ENCODE data around the gene IRS2.
A peak's percentile ranks its signal among the peaks of the same experiment; 100 is the strongest.
"Not testable (repeated sequence)": the region's sequence is repeated elsewhere in the genome, so short reads cannot be mapped to it uniquely, and the experiment has no call there.

IRS2 gene

GRCh38 chr13:109786457-109787134 is at the start of gene IRS2:
Gene IRS2, minus strand, starts transcription at chr13:109786583. Its CDS starts 530 bp downstream, at chr13:109786053.
- Histone ChIP-seq H3K9ac (ENCODE audit: low read length in 2 of 2) (peak within 1 kb of the TSS; percentile 76 to 83), H3K4me3 (ENCODE audit: low read length in 2 of 2) (peak within 1 kb of the TSS; percentile 81 to 82), H3K4me1 (ENCODE audit: control insufficient read depth, insufficient read depth, low read length) (peaks cover 37% of the 10 kb centered on the region), H3K27me3 (ENCODE audit: control insufficient read depth in 1 of 2, insufficient read depth in 2 of 2, low read length in 2 of 2) (no peaks in the 10 kb centered on the region), H3K36me3 (ENCODE audit: control insufficient read depth in 2 of 2, insufficient read depth in 2 of 2, low read length in 2 of 2) (no peaks in the 10 kb centered on the region), H3K9me3 (ENCODE audit: control insufficient read depth in 2 of 2, low read length in 2 of 2) (no peaks in the 10 kb centered on the region), H3K27ac (ENCODE audit: low read length) (peak within 1 kb of the TSS; percentile 80)

DNA sequence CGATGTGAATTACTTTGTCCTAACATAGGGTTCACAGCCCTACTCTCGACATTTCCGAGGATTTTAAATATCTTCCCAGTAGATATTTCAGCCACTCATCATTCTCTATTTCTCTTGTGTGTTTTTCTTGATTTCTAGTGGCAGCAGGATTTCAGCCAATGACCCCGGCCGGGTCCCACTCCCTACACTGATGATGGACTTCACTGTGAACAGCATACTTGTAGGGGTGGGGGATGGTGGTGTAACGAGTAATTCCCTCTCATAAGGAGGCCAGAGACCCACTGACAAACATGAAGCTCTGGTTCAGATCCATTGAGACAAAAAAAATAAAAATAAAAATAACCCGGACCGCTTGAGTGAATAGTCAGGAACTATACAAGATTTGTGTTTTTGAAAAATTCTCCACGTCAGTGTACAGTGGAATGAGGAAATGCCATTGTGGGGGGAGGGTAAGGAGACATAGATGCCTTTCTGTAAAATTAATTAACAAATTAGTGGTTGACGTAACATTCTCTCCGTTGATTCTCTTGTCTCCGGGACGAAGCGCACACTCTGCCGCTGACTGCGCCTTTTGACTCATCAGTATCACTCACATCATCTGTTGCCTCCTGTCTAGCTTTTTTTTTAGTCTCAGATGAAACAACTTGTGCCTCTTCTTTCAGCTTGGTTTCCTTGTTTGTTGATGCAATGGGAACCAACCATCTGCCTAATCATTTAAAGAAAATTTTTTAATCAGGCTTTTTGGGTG is 48.8 kb upstream of the IRS2 start:
- no peak overlapping the region for H3K9ac ChIP-seq (ENCODE audit: low read length in 2 of 2)
- H3K36me3 ChIP-seq (ENCODE audit: control insufficient read depth in 2 of 2, insufficient read depth in 2 of 2, low read length in 2 of 2) = no peaks in the 10 kb centered on the region
- no peaks in the 10 kb centered on the region for H3K27me3 ChIP-seq (ENCODE audit: control insufficient read depth in 1 of 2, insufficient read depth in 2 of 2, low read length in 2 of 2)
- H3K4me3 ChIP-seq (ENCODE audit: low read length in 2 of 2) = no peak overlapping the region
- H3K4me1 ChIP-seq (ENCODE audit: control insufficient read depth, insufficient read depth, low read length) = no peaks in the 10 kb centered on the region
- H3K27ac ChIP-seq (ENCODE audit: low read length) = no peak overlapping the region
- H3K9me3 ChIP-seq (ENCODE audit: control insufficient read depth in 2 of 2, low read length in 2 of 2) = no peaks in the 10 kb centered on the region

GRCh38 chr13:109833940-109834339 is 47.6 kb upstream of the IRS2 start:
- no peak overlapping the region for H3K4me3 ChIP-seq (ENCODE audit: low read length in 2 of 2)
- H3K36me3 ChIP-seq (ENCODE audit: control insufficient read depth in 2 of 2, insufficient read depth in 2 of 2, low read length in 2 of 2) = no peaks in the 10 kb centered on the region
- H3K9ac ChIP-seq (ENCODE audit: low read length in 2 of 2) = no peak overlapping the region
- no peaks in the 10 kb centered on the region for H3K27me3 ChIP-seq (ENCODE audit: control insufficient read depth in 1 of 2, insufficient read depth in 2 of 2, low read length in 2 of 2)
- H3K9me3 ChIP-seq (ENCODE audit: control insufficient read depth in 2 of 2, low read length in 2 of 2) = no peaks in the 10 kb centered on the region
- no peaks in the 10 kb centered on the region for H3K4me1 ChIP-seq (ENCODE audit: control insufficient read depth, insufficient read depth, low read length)
- no peak overlapping the region for H3K27ac ChIP-seq (ENCODE audit: low read length)

GRCh38 chr13:109833071-109833470 is 46.7 kb upstream of the IRS2 start:
- no peak overlapping the region for H3K4me3 ChIP-seq (ENCODE audit: low read length in 2 of 2)
- H3K9ac ChIP-seq (ENCODE audit: low read length in 2 of 2) = no peak overlapping the region
- no peak overlapping the region for H3K27ac ChIP-seq (ENCODE audit: low read length)
- no peaks in the 10 kb centered on the region for H3K27me3 ChIP-seq (ENCODE audit: control insufficient read depth in 1 of 2, insufficient read depth in 2 of 2, low read length in 2 of 2)
- H3K9me3 ChIP-seq (ENCODE audit: control insufficient read depth in 2 of 2, low read length in 2 of 2) = no peaks in the 10 kb centered on the region
- H3K36me3 ChIP-seq (ENCODE audit: control insufficient read depth in 2 of 2, insufficient read depth in 2 of 2, low read length in 2 of 2) = no peaks in the 10 kb centered on the region
- H3K4me1 ChIP-seq (ENCODE audit: control insufficient read depth, insufficient read depth, low read length) = no peaks in the 10 kb centered on the region

DNA sequence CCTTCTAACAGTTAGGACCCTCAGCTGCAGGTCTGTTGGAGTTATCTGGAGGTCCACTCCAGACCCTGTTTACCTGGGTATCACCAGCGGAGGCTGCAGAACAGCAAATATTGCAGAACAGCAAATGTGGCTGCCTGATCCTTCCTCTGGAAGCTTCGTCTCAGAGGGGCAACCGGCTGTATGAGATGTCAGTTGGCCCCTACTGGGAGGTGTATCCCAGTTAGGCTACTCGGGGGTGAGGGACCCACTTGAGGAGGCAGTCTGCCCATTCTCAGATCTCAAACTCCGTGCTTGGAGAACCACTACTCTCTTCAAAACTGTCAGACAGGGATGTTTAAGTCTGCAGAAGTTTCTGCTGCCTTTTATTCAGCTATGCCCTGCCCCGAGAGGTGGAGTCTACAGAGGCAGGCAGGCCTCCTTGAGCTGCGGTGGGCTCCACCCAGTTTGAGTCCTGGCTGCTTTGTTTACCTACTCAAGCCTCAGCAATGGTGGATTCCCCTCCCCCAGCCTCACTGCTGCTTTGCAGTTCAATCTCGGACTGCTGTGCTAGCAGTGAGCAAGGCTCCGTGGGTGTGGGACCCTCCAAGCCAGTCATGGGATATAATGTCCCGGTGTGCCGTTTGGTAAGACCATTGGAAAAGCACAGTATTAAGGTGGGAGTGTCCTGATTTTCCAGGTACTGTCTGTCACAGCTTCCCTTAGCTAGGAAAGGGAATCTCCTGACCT is 42.4 kb upstream of the IRS2 start:
- not testable (repeated sequence) for H3K4me1 ChIP-seq (ENCODE audit: control insufficient read depth, insufficient read depth, low read length); H3K27ac ChIP-seq (ENCODE audit: low read length); H3K36me3 ChIP-seq (ENCODE audit: control insufficient read depth in 2 of 2, insufficient read depth in 2 of 2, low read length in 2 of 2)

DNA sequence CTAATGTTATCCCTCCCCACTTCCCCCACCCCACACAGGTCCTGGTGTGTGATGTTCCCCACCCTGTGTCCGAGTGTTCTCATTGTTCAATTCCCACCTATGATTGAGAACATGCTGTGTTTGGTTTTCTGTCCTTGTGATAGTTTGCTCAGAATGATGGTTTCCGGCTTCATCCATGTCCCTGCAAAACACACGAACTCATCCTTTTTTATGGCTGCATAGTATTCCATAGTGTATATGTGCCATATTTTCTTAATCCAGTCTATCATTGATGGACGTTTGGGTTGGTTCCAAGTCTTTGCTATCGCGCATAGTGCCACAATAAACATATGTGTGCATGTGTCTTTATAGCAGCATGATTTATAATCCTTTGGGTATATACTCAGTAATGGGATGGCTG is 36.8 kb upstream of the IRS2 start:
- H3K4me3 ChIP-seq (ENCODE audit: low read length in 2 of 2); H3K9ac ChIP-seq (ENCODE audit: low read length in 2 of 2); H3K4me1 ChIP-seq (ENCODE audit: control insufficient read depth, insufficient read depth, low read length); H3K27me3 ChIP-seq (ENCODE audit: control insufficient read depth in 1 of 2, insufficient read depth in 2 of 2, low read length in 2 of 2); H3K36me3 ChIP-seq (ENCODE audit: control insufficient read depth in 2 of 2, insufficient read depth in 2 of 2, low read length in 2 of 2); H3K9me3 ChIP-seq (ENCODE audit: control insufficient read depth in 2 of 2, low read length in 2 of 2); H3K27ac ChIP-seq (ENCODE audit: low read length): not testable (repeated sequence)

More for the DNA sequence above, 42.4 kb upstream of the IRS2 start:
- H3K9ac ChIP-seq (ENCODE audit: low read length in 2 of 2); H3K9me3 ChIP-seq (ENCODE audit: control insufficient read depth in 2 of 2, low read length in 2 of 2); H3K4me3 ChIP-seq (ENCODE audit: low read length in 2 of 2); H3K27me3 ChIP-seq (ENCODE audit: control insufficient read depth in 1 of 2, insufficient read depth in 2 of 2, low read length in 2 of 2): not testable (repeated sequence)

- Histone ChIP-seq H3K36me3 (ENCODE audit: control insufficient read depth in 2 of 2, insufficient read depth in 2 of 2, low read length in 2 of 2) (no peaks in the 10 kb centered on the region), H3K4me1 (ENCODE audit: control insufficient read depth, insufficient read depth, low read length) (no peaks in the 10 kb centered on the region), H3K4me3 (ENCODE audit: low read length in 2 of 2) (no peak overlapping the region), H3K9me3 (ENCODE audit: control insufficient read depth in 2 of 2, low read length in 2 of 2) (no peaks in the 10 kb centered on the region), H3K27ac (ENCODE audit: low read length) (no peak overlapping the region), H3K27me3 (ENCODE audit: control insufficient read depth in 1 of 2, insufficient read depth in 2 of 2, low read length in 2 of 2) (no peaks in the 10 kb centered on the region), H3K9ac (ENCODE audit: low read length in 2 of 2) (no peak overlapping the region)
Observed at GRCh38 chr13:109821103-109821502, 34.7 kb upstream of the IRS2 start.

GRCh38 chr13:109819874-109820273 is 33.5 kb upstream of the IRS2 start:
- Histone ChIP-seq H3K27ac (ENCODE audit: low read length) (no peak overlapping the region), H3K27me3 (ENCODE audit: control insufficient read depth in 1 of 2, insufficient read depth in 2 of 2, low read length in 2 of 2) (no peaks in the 10 kb centered on the region), H3K9ac (ENCODE audit: low read length in 2 of 2) (no peak overlapping the region), H3K9me3 (ENCODE audit: control insufficient read depth in 2 of 2, low read length in 2 of 2) (no peaks in the 10 kb centered on the region), H3K4me3 (ENCODE audit: low read length in 2 of 2) (no peak overlapping the region), H3K36me3 (ENCODE audit: control insufficient read depth in 2 of 2, insufficient read depth in 2 of 2, low read length in 2 of 2) (no peaks in the 10 kb centered on the region), H3K4me1 (ENCODE audit: control insufficient read depth, insufficient read depth, low read length) (no peaks in the 10 kb centered on the region)

GRCh38 chr13:109818886-109819285 is 32.5 kb upstream of the IRS2 start:
- no peak overlapping the region for H3K4me3 ChIP-seq (ENCODE audit: low read length in 2 of 2)
- no peak overlapping the region for H3K27ac ChIP-seq (ENCODE audit: low read length)
- H3K9me3 ChIP-seq (ENCODE audit: control insufficient read depth in 2 of 2, low read length in 2 of 2) = no peaks in the 10 kb centered on the region
- H3K27me3 ChIP-seq (ENCODE audit: control insufficient read depth in 1 of 2, insufficient read depth in 2 of 2, low read length in 2 of 2) = no peaks in the 10 kb centered on the region
- no peaks in the 10 kb centered on the region for H3K36me3 ChIP-seq (ENCODE audit: control insufficient read depth in 2 of 2, insufficient read depth in 2 of 2, low read length in 2 of 2)
- H3K9ac ChIP-seq (ENCODE audit: low read length in 2 of 2) = no peak overlapping the region
- H3K4me1 ChIP-seq (ENCODE audit: control insufficient read depth, insufficient read depth, low read length) = peaks cover under 1% of the 10 kb centered on the region

DNA sequence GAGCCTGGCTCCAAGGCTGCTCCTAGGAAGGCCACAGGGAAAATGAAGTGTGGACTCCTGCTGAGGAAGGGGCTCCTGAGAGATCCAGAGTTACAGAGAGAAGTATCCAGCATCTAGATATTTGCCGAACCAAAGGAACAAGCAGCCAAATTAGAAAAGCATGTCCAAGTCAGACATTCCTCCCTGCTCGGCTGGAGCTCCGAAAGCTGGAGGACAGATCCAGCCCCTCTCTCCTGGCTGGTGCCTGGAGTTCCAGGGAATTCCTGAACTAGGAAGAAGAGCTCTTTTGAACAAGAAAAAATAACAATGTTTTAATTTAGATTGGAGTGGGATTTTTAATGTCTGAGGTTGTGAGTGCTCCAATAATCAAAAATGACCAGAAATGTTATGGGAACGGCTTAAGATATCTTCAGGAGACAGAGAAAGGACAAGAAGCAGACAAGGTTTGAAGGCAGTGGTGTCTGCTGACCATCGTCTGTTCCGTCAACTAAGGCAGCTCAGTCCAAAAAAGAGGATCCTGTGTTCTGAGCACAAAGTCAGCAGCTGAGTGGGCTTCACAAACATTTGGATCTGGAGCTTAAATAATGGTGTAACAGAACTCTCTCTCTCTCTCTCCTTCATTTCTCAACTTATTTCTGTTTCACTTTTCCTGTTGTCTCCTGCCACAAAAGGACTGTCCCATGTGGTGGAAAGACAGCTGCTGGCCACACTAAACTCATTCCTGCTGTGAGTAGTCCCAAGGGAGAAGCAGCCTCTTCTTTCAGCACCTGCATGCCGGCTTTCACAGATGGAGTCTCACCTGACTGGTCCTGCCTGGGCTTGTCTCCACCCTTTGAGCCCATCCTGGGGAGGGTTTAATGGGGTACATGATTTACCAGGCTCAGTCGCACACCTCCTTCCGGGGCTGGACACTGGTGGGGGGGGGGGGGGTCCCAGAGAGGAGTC is 31.5 kb upstream of the IRS2 start:
- no peaks in the 10 kb centered on the region for H3K36me3 ChIP-seq (ENCODE audit: control insufficient read depth in 2 of 2, insufficient read depth in 2 of 2, low read length in 2 of 2)
- no peak overlapping the region for H3K4me3 ChIP-seq (ENCODE audit: low read length in 2 of 2)
- no peak overlapping the region for H3K27ac ChIP-seq (ENCODE audit: low read length)
- peaks cover 7% of the 10 kb centered on the region for H3K4me1 ChIP-seq (ENCODE audit: control insufficient read depth, insufficient read depth, low read length)
- no peaks in the 10 kb centered on the region for H3K9me3 ChIP-seq (ENCODE audit: control insufficient read depth in 2 of 2, low read length in 2 of 2)
- H3K27me3 ChIP-seq (ENCODE audit: control insufficient read depth in 1 of 2, insufficient read depth in 2 of 2, low read length in 2 of 2) = no peaks in the 10 kb centered on the region
- H3K9ac ChIP-seq (ENCODE audit: low read length in 2 of 2) = no peak overlapping the region

Measured in stomach smooth muscle (tissue), 2 donors.